Keratinocyte (primary cell): ENCODE data around the gene MYO1G.

ENCODE experiments used
- CTCF ChIP-seq, 3 experiments: IDR thresholded peaks in 1 of 3; conservative IDR thresholded peaks in 1 of 3; optimal IDR thresholded peaks in 1 of 3; 2 replicates in 2 of 3; 3 replicates in 1 of 3; pipeline versions ENCODE3 to v1.5.1; 2011; ENCODE audit warnings: low read length in 3 of 3, mild to moderate bottlenecking in 3 of 3, moderate library complexity in 2 of 3, control low read depth in 1 of 3, inconsistent platforms in 1 of 3; ENCODE audit not compliant: insufficient read depth in 2 of 3; ENCODE audit errors: extremely low read depth in 1 of 3
- EZH2 ChIP-seq: IDR thresholded peaks from one replicate; pipeline ENCODE4 v1.6.1; 2012; ENCODE audit warnings: inconsistent platforms, mild to moderate bottlenecking, low read length, moderate library complexity

- no peak for TF ChIP-seq CTCF (optimal IDR thresholded peaks at IDR 0.05 in 1 of 3, IDR thresholded peaks at IDR 0.05 in 1 of 3, conservative IDR thresholded peaks at IDR 0.05 in 1 of 3; ENCODE audit: extremely low read depth in 1 of 3, insufficient read depth in 2 of 3, low read length in 3 of 3)
- TF ChIP-seq EZH2 = no peak
Observed at GRCh38 chr7:44994877-44995554, 16.2 kb upstream of the MYO1G start.
